Activated CD8-positive, alpha-beta memory T cell treated with anti-CD3 and anti-CD28 coated beads, Interleukin-2, amount 50 U/mL, for 24 hours (primary cell): ENCODE results near the gene PDLIM5.

Experiments
- DNase-seq: peaks from one replicate; pipeline ENCODE4 v3.0.0-alpha.2; 2020; ENCODE audit errors: extremely low read depth

Gene PDLIM5

GRCh38 chr4:94428884-94429283, 22.9 kb upstream of the PDLIM5 start:
- no peak for DNase-seq

DNA sequence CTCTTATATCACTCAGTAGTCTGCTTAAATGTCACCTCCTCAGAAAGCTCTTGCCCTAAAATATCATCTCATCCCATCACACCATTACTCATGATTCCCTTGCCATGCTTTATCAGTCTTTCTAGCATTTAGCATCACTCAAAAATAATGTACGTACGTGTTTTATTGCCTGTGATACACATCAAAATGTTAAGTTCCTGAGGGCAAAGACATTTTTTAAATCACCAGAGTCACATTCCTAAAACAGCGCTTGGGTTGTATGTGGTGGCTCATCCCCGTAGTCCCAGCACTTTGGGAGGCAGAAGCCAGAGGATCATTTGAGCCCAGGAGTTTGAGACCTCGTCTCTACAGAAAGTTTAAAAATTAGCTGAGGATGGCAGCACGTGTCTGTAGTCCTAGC, 21.3 kb upstream of the PDLIM5 start:
- DNase-seq, result no peak

DNA sequence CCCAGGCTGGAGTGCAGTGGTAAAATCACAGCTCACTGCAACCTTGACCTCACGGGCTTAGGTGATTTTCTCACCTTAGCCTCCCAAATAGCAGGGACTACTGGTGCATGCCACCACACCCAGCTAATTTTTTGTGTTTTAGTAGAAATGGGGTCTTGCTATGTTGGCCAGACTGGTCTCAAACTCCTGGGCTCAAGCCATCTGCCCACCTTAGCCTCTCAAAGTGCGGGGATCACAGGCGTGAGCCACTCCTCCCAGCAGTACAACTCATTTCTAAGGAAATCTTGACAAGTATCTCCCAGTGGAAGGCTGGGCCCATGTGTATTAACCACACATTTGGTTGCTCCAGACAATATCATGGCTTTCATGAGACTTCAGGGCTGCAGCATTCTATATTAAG, 20.4 kb upstream of the PDLIM5 start:
- DNase-seq, result no peak

- DNase-seq, result no peak
Measured at GRCh38 chr4:94434505-94434904, 17.2 kb upstream of the PDLIM5 start.

- no peak for DNase-seq
Measured at GRCh38 chr4:94435874-94436273, 15.9 kb upstream of the PDLIM5 start.

DNA sequence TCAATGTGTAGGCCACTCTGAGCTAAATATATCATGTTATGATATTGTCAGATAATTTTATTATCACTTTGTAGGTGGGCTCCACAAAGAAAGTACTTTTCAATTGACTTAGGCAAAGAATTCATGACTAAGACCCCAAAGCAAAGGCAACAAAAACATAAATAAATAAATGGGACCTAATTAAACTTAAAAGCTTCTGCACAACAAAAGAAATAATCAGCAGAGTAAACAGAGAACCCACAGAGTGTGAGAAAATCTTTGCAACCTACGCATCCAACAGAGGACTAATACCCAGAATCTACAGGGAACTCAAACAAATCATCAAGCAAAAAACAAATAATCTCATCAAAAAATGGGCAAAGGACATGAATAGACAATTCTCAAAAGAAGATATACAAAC, 15.2 kb upstream of the PDLIM5 start:
- no peak for DNase-seq

GRCh38 chr4:94439606-94440005, 12.1 kb upstream of the PDLIM5 start:
- DNase-seq, result no peak

DNA sequence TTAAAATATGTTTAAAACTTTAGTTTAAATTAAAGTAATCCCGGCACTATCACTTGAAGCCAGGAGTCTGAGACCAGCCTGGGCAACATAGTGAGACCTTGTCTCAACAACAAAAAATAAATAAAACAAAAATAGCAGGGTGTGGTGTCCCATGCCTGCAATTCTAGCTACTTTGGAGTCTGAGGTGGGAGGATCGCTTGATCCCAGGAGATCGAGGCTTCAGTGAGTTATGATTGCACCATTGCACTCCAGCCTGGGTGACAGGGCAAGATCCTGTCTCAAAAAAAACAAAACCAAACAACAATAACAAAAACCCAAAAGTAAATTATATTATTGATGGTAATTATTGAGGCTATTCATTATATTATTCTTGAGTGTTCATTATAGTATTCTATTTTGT, 9.9 kb upstream of the PDLIM5 start:
- DNase-seq, result no peak

DNA sequence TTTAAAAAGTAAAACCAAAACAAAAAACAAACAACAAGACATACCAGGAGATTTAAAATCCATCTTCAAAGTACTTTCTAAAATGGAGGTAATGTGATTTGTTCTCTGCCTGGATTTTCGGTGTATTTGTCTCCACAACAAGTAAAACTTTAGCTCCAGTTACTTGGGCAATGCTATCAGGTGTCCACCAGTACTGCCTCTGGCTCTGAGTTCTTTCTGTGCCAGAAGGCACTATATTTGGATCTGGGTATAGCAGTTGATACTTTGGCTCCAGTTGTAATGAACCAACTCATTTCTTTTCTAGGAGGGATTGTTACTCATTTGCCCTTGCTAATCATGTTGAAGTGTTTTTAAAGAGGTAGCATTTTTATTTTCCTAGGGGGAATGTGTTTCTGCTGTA, 9.5 kb upstream of the PDLIM5 start:
- DNase-seq, result no peak

DNA sequence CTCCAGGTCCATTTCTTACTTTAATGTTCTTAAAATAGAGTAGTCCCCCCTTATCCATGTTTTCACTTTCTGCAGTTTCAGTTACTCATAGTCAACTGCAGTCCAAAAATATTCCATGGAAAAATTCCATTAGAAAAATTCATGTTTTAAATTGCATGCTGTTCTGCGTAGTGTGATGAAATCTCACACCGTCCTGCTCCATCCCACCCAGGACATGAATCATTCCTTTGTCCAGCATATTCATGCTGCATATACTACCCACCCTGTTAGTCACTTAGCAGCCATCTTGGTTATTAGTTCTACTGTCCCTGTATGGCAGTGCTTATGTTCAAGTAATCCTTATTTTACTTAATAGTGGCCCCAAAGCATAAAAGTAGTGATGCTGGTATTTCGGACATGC, 5.4 kb upstream of the PDLIM5 start:
- DNase-seq, result no peak

GRCh38 chr4:94447754-94448411, 3.9 kb upstream of the PDLIM5 start:
- no peak for DNase-seq

GRCh38 chr4:94448815-94449375, 2.8 kb upstream of the PDLIM5 start:
- no peak for DNase-seq

GRCh38 chr4:94451051-94451694, 569 bp upstream of the PDLIM5 start:
- no peak for DNase-seq

DNA sequence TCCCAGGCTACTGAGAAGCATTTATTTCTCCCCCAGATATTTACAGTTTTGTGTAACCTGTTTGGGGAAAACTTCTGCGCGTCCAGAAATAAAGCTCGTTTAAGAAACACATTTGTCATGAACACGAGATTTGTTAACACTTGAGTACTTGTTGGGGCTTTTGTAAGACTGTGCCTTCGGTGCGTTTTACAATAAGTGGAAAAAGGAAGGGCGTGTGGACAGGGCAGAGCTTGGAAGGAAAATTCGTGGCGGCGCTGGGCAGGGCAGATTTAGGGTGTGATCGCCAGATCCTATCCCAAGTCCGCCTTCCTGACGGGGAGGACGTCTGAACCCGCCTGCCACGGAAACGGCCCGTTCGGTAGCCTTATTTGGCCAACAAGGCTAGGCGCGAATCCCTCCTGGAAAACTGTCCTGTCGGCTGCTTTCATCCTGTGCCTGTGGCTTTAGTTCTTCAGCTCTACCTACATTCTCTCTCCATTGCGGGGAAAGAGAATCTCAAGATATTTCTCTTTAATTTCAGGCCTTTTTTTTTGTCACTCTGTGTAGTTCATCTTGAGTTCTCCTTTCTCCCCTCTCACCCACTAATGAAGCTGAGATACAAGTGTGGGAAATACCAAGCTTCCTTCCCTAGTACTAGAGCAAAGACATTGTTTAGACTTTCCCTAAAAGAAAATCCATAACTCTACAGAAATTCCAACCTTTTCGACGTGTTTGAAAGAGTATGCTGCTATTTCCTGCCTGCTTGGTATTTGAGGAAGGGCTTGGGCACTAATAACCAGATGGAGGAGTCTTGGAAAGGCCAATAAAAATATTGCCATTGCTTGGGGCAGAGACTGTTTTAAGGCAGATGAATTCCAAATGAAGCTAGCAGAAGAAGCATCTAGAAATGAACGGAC, 982 bp downstream of the PDLIM5 start:
- no peak for DNase-seq

- no peak for DNase-seq
Measured at GRCh38 chr4:94453391-94453963, 1.7 kb downstream of the PDLIM5 start.

DNA sequence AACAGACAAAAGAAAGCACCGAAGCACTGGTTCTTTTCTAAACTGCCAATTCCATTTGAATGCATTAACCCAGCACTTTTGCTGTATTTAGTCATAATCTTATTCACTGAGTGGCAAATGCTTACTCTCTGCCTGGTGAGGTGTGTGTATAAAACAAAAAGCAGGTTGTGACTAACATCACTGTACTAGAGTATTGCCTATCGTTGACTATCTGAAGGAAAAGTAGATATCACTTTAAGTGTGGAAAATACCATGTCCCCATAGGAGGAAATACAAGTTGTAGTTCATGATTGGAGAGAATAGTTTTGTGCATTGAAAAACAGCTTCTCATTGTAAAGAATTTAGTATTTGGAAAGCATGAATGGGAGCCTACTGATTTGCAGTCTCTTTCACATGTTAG, 2.7 kb downstream of the PDLIM5 start:
- DNase-seq, result no peak

DNA sequence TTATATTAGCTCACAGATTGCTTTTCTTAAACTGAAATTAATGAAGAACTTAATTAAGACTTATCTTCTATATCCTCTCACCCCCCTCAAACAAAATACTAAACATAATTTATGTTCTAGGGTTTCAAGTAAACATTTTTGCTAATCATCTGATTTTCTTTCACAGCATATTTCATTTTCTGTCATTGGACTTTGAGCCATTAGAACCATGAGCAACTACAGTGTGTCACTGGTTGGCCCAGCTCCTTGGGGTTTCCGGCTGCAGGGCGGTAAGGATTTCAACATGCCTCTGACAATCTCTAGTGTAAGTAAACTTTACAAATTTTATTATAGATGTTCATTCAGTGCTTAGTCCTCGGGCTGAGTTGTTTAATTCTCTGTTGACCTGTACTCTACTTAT, 3.3 kb downstream of the PDLIM5 start:
- no peak for DNase-seq

DNA sequence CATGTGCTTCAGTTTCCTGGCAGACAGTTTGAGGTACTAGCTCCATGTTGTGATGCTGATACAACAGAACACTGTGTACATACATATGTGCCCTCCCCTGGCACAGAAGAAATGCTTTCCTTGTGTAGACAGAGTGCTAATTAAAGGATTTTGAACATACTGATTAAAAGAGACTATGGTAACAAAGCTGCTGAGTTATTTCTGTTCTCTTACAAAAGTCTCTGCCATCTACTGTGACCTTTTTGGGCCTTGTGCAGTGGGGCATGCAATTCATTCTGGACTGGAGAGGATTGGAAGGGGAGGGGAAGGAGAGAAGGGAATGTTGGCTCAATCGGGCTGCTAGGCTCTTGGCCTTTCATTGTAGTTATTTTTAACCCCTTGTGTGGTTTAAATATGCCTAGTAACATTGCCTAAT, 6.0 kb downstream of the PDLIM5 start:
- DNase-seq, result no peak

DNA sequence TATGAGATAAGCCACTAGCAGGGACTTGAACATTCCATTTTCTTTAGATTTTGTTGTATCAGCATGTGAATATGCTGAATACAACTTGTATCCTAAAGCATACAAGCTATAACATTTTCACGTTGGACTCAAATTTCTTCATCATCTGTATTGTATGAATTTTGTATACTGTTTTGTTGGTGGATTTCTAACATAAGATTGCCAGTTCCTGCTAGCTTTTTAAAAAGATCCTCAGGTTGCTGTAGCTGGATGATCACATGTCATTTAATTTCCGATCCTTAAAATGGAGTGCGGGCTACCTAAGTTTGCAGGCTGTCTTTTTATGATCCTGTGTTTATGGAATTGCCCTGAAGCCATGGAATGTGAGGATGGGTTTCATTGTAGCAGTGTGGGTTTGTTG, 6.9 kb downstream of the PDLIM5 start:
- DNase-seq, result no peak

DNA sequence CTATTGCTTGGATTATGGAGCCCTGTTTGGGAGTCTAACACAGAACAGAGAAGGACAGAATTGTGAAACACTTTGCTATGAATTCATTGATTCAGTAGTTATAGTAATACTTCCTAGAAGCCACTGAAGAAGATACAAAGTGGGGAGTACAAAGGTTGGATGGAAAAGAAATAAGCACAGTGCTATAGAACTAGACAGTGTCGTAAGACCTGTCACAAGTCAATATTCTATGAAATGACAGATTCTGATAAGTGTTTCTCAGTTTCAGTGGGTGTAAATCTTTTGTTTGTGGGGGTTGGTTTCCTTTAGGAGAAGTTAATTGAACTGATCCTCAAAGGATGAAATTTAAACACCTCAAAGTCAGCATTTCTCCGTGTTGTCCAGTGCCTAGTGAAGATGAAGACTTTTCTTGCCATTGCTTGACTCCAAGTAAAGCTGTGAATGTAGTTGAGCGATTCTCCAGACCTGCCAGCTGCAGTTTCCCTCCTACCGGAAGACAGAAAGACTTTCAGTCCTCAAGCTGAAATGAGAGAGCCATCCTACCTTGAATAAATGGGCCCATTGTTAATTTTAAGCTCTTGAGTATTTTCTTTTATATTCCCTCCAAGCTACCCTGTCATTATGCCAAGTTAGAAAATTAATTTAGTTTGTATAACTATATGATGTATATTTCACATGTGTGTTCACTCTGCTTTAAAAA, 7.9 kb downstream of the PDLIM5 start:
- DNase-seq, result no peak

DNA sequence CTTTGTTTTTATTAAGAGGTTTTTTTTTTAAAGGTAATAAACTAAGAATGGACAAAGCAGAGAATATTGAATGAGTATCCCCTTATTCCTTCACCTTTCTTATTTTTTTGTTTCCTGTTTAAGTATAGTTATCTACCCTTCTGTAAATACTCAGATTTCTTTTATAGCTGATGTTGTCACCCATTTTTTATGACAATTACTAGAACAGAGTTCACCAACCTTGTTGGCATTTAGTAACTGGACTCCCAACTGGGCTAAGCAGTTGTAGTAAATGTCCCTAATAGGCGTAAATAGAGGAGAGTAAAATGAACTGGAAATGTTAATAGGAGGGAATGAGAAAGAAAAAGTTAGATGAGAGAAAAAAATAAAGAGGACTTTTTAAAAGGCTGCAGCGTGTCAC, 9.8 kb downstream of the PDLIM5 start:
- DNase-seq, result no peak

GRCh38 chr4:94462572-94462971, 10.8 kb downstream of the PDLIM5 start:
- DNase-seq, result no peak
